ENCODE measurements around the gene NFIA.

Gene NFIA

GRCh38 chr1:61348025-61348665, 265.8 kb downstream of the NFIA start:
- no peak for DNase-seq

DNA sequence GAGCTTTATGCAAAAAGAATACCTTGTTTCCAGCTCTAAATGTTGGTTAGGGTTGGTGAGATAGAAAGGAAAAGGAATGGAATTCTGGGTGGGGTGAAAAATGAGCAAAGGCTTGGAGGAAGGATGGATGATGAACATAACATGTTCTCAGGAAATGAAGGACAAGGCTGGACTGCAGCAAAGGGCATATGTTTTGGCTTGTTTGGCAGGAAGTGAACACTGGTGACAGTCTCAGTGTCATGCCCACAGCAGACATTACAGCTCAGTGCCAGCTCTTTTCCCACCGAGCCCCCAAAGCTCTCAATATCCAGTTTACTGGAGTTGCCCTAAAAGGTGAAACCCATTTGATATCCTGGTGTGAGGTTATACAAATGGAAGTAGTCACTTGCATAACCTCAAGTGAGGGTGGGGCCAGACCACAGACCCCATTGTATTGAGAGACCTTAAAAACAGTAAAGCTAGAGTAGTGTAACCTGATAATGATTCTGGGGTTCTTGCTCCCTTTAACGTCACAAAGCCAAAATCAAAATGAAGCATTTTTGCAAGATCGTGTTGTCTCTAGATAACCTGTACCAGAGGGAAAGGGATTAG, 270.6 kb downstream of the NFIA start:
- DNase-seq = no peak

GRCh38 chr1:61353797-61354406, 271.5 kb downstream of the NFIA start:
- DNase-seq = no peak

DNA sequence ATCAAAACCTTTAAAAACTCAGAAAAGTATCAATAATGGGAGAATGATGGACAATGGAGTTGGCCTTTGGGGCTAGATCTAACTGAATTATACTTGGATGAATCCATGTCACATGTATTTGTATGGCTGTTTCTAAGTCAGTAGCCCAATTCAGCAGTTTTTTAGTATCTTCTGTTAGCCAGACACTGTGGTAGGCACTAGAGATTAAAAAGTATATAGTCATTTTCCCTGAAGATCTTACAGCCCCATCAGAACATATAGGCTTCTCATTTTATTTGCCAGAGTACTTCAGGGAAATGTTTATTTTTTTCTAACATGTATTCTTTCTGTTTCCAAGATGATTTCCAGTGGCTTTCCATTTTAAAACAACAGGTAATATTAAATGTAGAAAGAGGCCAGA, 273.7 kb downstream of the NFIA start:
- DNase-seq = no peak

DNA sequence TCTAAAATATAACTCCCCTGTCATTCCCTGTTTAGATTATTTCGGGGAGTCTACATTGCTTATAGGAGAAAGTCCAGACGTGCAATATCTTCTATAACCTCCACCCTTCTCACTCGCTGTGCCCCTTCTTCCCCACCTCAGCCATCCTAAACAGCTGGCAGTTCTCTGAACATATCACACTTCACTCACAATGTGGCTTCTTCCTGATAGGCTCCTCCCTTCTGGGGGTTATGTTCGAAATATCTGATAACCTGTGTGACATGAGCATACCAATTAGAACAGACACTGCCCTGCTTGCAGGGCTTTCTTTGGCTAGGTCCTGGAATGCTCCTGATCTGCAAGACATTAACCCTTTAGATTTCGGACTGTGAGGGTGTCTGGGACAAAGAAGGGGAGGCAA, 274.6 kb downstream of the NFIA start:
- DNase-seq = no peak

GRCh38 chr1:61357539-61357938, 275.2 kb downstream of the NFIA start:
- DNase-seq = no peak

DNA sequence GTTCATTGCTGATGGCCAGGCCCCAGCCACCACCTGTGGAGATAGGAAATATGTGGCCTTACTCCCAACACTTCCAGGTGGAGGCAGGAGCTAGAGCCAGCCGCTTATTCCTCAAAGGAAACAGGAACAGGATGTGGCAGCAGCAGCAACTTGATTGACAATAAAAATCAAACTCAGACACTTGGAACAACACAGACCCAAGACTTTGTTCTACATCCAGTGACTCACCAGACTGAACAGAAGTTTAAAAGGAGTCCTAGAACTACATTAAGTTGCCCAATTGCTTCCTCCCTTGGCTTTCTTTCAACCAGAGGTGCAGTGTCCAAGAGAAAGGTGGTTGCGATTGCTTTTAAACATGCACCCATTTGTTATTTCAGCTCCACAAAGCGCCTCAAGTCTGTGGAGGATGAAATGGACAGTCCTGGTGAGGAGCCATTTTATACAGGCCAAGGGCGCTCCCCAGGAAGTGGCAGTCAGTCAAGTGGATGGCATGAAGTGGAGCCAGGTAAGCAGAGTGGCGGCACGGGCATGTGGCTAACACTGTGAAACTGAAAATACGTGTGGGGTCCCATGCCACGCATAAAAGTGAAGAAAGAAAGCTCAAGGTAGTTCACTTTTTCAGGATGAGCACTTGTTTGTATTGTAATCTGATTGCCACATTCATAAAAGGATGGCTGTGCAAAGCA, 276.6 kb downstream of the NFIA start:
- DNase-seq = no peak

DNA sequence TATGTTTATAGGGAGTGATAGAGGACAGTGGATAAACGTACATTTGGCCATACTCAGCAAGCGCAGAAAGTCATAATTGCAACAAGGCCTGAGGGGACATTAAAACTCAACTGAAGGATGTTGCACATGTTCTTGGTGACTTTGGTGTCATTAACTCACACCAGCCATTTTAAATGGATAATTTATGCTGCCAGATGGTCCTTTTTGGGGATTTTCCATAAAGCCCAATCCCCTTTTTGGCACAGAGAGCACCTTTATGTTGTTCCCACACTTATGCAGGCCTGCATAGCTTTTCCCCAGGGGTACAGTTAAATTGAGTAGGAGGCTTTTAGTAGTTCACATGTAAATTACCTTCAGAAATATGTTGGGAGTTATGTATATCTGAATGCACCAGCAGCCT, 279.6 kb downstream of the NFIA start:
- no peak for DNase-seq

GRCh38 chr1:61362351-61362750, 280.0 kb downstream of the NFIA start:
- DNase-seq = no peak

- no peak for DNase-seq
Measured at GRCh38 chr1:61368366-61368765, 286.0 kb downstream of the NFIA start.

DNA sequence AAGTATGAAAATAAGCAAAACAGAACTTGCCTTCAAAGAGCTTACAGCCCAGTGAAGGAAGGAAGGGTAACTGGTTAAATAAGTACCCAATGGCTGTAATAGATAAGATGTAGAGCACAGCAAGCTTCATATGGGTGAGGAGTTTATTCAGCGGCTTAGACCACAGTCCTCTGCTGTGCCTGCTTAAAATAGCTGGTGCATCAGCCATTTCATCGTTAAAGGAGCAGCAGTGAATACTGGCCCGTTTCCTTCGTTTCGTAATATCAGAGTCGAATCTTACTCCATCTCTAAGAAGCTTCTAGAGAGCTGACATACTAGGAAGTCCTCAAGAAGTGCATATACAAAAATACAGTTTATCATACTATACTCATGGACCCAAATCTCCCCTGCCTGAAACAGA, 286.5 kb downstream of the NFIA start:
- DNase-seq = no peak

GRCh38 chr1:61370177-61370912, 288.0 kb downstream of the NFIA start:
- no peak for DNase-seq

DNA sequence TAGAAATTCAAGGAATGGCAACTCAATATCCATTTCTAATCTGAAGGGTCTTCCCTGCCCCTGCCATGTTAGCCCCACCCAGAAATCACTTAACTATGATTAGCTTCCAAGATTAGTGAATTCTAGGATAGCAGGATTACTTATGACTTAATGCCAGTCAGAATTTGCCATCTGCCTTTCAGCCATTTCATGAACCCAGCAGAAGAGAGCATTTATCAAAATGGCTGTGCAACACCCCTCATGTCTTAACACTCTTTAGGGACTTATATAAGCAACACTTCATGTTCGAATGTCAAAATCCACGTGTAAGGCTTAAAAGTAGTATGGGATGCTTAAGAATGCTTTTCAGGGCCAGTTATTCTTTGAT, 288.5 kb downstream of the NFIA start:
- DNase-seq = no peak

DNA sequence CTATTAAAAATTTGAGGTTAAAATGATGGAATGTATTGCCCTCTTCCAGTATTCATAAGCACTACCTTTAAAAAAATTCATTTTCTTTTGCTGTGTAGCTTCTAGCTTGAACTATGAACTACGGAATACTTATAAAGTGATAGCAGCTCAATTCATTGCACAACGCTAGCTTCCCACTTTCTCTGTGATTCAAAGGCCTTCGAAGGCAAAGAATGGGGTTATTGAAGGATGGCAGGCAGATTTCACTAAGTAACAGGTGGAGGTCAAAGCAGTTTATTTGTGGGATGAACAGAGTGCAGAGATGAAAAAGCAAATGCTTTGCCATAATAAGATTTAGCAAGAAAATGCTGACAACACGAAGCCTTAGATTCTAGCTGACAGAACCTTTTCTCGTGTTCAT, 290.6 kb downstream of the NFIA start:
- DNase-seq = no peak

DNA sequence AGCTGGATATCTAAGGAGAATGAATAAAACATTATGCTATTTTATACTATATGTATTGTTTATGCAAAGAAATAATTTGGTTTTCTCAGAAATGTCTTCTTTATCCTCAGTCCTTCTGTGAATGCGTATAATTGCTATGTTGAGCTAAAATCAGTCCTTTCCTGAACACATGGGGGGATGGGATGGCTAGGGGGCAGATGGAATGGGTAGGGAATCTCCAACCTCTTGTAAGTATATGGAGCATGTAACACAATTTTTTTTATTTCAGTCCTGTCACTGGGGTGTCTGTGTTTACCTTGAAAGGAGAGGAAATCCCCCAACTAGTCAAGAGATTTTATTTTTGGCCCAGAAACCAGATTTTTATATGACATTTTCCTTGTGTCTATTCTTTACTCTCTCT, 291.8 kb downstream of the NFIA start:
- DNase-seq = no peak

DNA sequence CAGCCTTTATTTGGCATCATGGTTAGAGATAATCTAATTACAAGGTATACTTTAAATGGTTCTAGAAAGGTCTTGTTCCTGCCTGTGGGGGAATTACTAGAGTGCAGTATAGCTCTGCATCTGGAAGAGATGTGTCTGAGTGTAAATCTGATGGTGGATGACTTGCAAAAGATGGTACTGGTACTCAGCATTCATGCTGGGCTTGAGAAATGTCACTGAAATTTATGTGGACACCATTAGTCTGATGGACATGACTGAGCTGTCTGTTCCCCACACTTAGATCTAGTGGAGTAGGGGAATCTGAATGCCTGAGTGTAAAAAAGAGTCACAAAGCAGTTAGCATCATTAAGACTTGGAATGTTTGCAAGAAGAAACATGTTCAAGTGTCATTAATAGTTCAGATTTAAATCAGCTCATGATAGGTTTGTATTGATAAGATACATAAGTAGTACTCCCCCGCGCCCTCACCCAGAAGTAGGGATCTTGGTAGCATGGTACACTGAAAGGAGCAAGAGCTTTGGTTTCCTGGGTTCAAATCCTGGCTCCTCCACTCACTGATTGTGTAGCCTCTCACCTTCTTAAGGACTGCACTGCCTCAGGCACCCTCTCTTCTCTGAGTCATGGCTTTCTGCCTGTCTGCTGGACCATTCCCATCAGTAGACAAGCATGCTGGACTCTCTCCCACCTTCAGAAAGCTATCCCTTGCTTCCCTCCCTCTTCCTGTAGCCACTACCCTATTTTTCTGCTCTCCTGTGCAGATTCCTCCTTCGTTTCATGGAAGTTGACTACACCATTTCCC, 292.9 kb downstream of the NFIA start:
- no peak for DNase-seq

DNA sequence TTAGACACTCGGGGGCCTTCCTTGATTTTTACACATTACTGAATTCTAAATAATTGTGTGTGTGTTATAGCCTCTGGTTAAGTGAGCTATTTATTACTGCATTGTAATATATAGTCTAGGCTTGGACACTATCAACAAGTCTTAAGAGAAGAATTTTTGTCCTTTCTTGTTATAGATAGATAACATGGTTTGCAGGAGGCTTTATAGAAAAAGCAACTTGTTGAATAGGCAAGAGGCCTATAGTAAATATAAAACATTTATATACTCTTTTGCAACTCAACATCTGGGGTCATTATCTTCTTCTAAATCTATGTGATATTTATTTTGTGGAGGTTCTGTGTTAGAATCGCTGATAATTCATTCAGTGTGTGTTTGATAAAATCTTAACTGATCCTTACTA, 293.8 kb downstream of the NFIA start:
- no peak for DNase-seq

- no peak for DNase-seq
Measured at GRCh38 chr1:61377242-61377958, 295.0 kb downstream of the NFIA start.

- DNase-seq = no peak
Measured at GRCh38 chr1:61378494-61379180, 296.3 kb downstream of the NFIA start.

- no peak for DNase-seq
Measured at GRCh38 chr1:61379693-61380092, 297.3 kb downstream of the NFIA start.

DNA sequence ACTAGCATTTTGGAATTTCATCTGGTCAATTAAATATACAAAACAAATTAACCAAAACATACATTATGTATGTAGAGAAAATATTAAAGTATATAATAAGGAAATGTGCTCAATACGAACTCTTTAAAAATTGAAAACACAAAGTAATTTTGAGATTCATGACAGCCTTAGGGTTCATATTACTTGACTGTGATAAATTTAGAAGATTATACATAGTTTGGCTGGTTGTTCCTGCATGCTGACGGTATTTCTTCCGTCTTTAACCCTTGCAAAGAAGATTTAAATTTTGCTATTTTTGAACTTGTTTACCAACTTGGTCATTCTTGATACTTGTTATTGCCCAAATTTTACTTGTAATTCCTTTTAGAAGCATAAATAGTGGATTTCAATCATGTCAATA, 298.2 kb downstream of the NFIA start:
- no peak for DNase-seq

All from NCI-H2227 treated with DMSO at 0.1 percent for 48 hours (cell line).